Fibroblast of lung (primary cell): ENCODE measurements around the gene CDC25B.

Experiments
- CTCF ChIP-seq, 2 donors: IDR thresholded peaks in 1 of 2; conservative IDR thresholded peaks in 1 of 2; 1 replicate in 1 of 2; 2 replicates in 1 of 2; pipeline ENCODE4 v1.5.1; 2011 to 2012; ENCODE audit warnings: low read length in 2 of 2, control low read depth in 1 of 2, inconsistent platforms in 1 of 2, low read depth in 1 of 2, mild to moderate bottlenecking in 1 of 2
- EZH2 ChIP-seq: IDR thresholded peaks from 2 replicates; pipeline ENCODE4 v1.5.1; 2012; ENCODE audit warnings: low read length, control low read depth, mild to moderate bottlenecking; ENCODE audit errors: missing control alignments

GRCh38 chr20:3783511-3784195, 12.5 kb upstream of the CDC25B start:
- TF ChIP-seq CTCF (conservative IDR thresholded peaks at IDR 0.05 in 1 of 2, IDR thresholded peaks at IDR 0.05 in 1 of 2; ENCODE audit: low read depth in 1 of 2, low read length in 2 of 2) (no peak), EZH2 (no peak)
